Activated CD4-positive, alpha-beta T cell treated with anti-CD3 and anti-CD28 coated beads for 36 hours (primary cell): ENCODE data around the gene LIMS2. TPM values are rescaled to one million over a fixed set of nuclear protein-coding genes. Genes with fewer than 3 reads are reported as not detected.
A peak's percentile ranks its signal among the peaks of the same experiment; 100 is the strongest.

Experiments
- ATAC-seq: fragments of 200-7000 bp; cut with Tn5 transposase; one replicate; pipeline ENCODE4 v1.10.0; 2021; ENCODE audit warnings: mild to moderate bottlenecking, moderate library complexity
- CTCF ChIA-PET: fragments of 350-600 bp; sonication (Branson Sonifier 250); formaldehyde crosslinking; loops from one replicate; lab custom pipeline; 2021; ENCODE audit warnings: antibody characterized with exemption; lab: Charles Lee
- POLR2A ChIA-PET: fragments of 350-600 bp; sonication (Branson Sonifier 250); formaldehyde crosslinking; loops from one replicate; lab custom pipeline; 2021; ENCODE audit warnings: antibody characterized with exemption, inconsistent platforms; lab: Charles Lee
- DNase-seq: peaks from one replicate; pipeline ENCODE4 v3.0.0-alpha.2; 2020
- H3K27ac Mint-ChIP-seq: one replicate; pipeline ENCODE4 v1.8.0; 2021; ENCODE audit warnings: mixed read lengths
- H3K27me3 Mint-ChIP-seq: one replicate; pipeline ENCODE4 v1.8.0; 2021; ENCODE audit warnings: mixed read lengths
- H3K36me3 Mint-ChIP-seq: one replicate; pipeline ENCODE4 v1.8.0; 2021; ENCODE audit warnings: low read depth, mixed read lengths
- H3K4me1 Mint-ChIP-seq: one replicate; pipeline ENCODE4 v1.8.0; 2021; ENCODE audit warnings: mixed read lengths
- H3K4me3 Mint-ChIP-seq: one replicate; pipeline ENCODE4 v1.8.0; 2021; ENCODE audit warnings: mild to moderate bottlenecking, moderate library complexity, mixed read lengths
- H3K9me3 Mint-ChIP-seq: one replicate; pipeline ENCODE4 v1.8.0; 2021; ENCODE audit warnings: low read depth, mixed read lengths
- intact Hi-C, 2 experiments: fragments of 100-400 bp; cut with DNase I in 1 of 2; cut with micrococcal nuclease in 1 of 2; formaldehyde crosslinking; loops; one replicate each; pipeline versions ENCODE4 v1.14.2 to v1.15.1; 2022 to 2024; cut with DNase I, micrococcal nuclease
- total RNA-seq, 2 experiments: library from RNA; stranded (reverse); gene quantifications; one replicate each; pipeline ENCODE4 v1.2.3, GENCODE V29; 2021

LIMS2 gene
- total RNA-seq, 2 experiments from 2014 or later: 16.4 to 19.3 TPM

DNA sequence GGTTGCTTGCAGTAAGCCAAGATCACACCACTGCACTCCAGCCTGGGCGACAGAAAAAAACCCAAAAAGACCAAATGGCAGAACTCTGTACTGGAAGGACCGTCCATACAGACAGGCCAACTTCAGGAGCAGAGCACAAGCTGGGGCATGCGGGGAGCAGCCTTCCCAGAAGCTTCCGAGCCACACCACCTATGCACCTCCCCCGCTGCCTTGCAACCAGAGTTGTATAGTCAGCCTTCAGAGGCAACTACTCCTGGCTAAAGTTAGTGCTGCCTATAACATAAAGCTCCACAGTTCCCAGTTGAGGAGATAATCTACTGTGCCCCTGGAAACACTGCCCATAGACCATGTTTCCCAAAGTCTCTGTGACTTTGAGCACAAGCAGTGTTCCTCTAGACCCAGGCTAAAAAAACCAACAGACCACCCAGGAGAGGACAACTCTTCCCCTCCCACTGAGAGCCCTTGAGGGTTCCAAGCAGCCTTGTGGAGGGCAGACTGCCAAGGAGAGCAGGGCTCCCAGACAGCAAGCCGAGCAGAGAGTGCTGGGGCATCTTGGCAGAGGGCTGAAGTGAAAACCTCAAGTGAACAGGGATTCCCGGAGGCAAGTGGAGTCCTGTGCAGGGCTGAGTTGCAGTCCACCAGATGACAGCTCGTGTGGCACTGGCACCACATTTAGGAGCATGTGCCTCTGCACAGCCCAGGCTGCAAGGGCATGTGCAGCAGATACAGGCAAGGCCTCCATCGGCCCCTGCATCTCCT, 32.7 kb upstream of the LIMS2 start:
- intact Hi-C loops: no loop called here

DNA sequence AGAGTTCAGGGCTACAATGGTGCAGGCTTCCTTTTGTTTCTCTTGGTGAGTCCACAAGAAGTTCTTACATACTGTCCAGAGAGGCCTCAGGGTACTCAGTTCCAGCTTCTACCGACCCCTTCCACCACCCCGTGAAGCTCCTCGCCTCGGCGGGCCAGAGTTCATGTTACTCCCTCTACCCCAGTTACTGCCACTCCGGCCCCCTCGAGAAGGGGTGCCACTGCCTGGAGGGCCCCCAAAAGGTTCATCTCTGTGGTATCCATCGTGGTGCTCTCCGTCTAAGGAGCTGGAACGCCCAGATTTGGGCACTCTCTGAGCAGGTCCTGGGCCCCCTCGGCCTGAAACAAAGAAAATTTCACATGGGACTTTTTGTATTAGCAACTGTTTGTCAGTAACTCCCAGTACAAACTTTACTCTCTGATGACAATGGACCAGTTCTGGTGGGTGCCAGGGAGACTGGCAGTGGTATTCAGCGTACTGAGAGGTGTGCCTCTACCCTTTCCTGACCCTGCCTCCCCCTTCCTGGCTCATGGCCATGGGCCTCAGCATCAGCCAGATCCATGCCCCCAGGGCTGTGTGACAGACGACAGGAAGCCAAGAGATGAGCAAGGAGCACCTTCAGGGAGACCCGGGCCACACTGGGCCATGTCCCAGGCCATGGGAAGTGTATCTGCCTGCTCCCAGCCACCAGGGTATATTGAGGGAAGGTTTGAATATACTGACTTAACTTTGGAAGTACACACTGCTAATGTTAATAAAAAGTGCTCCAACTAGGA, 31.1 kb upstream of the LIMS2 start:
- no peaks in the 10 kb centered on the region for H3K9me3 Mint-ChIP-seq
- no peak overlapping the region for H3K27ac Mint-ChIP-seq
- peaks cover 32% of the 10 kb centered on the region for H3K4me1 Mint-ChIP-seq
- no peak for DNase-seq
- no peak overlapping the region for H3K4me3 Mint-ChIP-seq
- H3K27me3 Mint-ChIP-seq: no peaks in the 10 kb centered on the region
- ATAC-seq: no peak
- CTCF ChIA-PET: interaction anchor here (0.7 to 0.9 kb wide), 3 partner anchors 9 to 181 kb away, joined by 3 read pairs; no protein-coding TSS in a partner anchor
- intact Hi-C loops: no loop called here
- H3K36me3 Mint-ChIP-seq: peaks cover 47% of the 10 kb centered on the region
- POLR2A ChIA-PET: no interaction called here

More for the DNA sequence above, 32.7 kb upstream of the LIMS2 start:
- ChIA-PET CTCF (no interaction called here), POLR2A (no interaction called here)
- no peak overlapping the region for H3K4me3 Mint-ChIP-seq
- no peak overlapping the region for H3K27ac Mint-ChIP-seq
- DNase-seq: no peak
- H3K27me3 Mint-ChIP-seq: no peaks in the 10 kb centered on the region
- H3K9me3 Mint-ChIP-seq: no peaks in the 10 kb centered on the region
- ATAC-seq: no peak
- H3K4me1 Mint-ChIP-seq: peaks cover 23% of the 10 kb centered on the region
- H3K36me3 Mint-ChIP-seq: peaks cover 40% of the 10 kb centered on the region

DNA sequence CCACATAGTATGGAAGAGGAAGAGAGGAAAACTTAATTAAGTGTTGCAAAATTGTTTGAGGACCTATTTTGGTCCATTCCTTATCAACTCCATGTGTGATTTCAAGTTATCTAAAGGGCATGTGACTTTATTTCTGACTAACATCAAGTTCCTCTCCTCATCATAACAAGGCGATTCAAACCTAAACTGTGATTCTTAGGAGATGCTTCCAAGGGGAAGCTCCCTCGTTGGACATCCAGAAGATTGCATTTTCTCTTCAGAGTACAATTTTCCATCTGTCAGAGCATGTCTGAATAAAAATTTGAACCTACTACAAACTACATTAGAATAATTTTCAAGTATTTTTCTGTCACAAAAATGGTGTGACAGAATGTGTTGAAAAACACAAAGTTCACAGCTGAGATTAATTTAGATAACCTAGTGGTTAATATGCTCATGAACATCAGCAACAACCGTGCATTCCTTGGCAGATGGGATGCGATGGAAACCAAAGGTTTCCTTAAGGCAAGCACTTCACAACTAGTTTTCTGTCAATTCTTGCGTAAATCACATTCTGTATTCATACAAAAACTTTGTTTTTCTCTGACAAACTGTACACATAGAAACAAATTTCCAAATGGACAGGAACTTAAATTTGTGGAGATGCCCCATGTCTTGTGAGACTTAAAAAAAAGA, 30.2 kb upstream of the LIMS2 start:
- CTCF ChIA-PET: interaction anchor here (0.6 to 0.9 kb wide), 4 partner anchors 10 to 182 kb away, joined by 3 read pairs; no protein-coding TSS in a partner anchor
- DNase-seq (no peak), ATAC-seq (no peak)
- POLR2A ChIA-PET: no interaction called here
- H3K36me3 Mint-ChIP-seq: peaks cover 44% of the 10 kb centered on the region
- H3K27ac Mint-ChIP-seq: no peak overlapping the region
- H3K9me3 Mint-ChIP-seq: no peaks in the 10 kb centered on the region
- intact Hi-C loops: no loop called here
- peaks cover 33% of the 10 kb centered on the region for H3K4me1 Mint-ChIP-seq
- H3K4me3 Mint-ChIP-seq: no peak overlapping the region
- no peaks in the 10 kb centered on the region for H3K27me3 Mint-ChIP-seq

DNA sequence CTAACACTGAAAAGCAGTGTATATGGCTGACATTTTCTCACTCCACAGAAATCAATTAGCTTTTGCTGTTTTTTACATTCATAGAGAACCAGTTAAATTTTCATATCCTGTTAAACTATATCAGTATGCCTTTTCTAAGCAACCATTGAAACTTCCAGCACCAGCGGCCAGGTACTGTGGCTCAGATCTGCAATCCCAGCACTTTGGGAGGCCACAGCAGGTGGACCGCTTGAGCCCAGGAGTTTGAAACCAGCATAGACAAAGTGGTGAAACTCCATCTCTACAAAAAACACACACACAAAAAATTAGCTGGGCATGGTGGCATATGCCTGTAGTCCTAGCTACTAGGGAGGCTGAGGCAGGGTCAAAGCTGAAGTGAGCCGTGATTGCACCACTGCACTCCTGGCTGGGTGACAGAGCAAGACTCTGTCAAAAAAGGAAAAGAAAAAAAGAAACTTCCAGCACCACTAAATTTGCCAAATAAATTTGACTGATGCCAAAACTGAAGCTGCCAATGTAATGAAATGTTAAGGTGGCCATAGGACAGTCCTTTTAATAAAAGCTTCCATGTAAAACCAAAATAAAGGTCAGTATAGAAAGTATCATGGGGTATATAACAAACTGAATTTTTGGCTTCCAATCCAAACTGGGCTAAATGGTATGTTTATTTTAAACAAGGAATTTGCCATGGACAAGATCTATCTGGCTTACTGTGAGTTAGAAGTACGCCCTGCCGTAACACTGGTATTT, 29.5 kb upstream of the LIMS2 start:
- H3K4me1 Mint-ChIP-seq: peaks cover 38% of the 10 kb centered on the region
- ChIA-PET POLR2A (interaction anchor here (0.5 to 1.0 kb wide), 2 partner anchors 55 to 101 kb away, joined by 3 to 4 read pairs; no protein-coding TSS in a partner anchor), CTCF (interaction anchor here (0.6 to 1.4 kb wide), 3 partner anchors 10 to 177 kb away, joined by 3 to 4 read pairs (median 3); no protein-coding TSS in a partner anchor)
- DNase-seq: no peak
- H3K4me3 Mint-ChIP-seq: no peak overlapping the region
- no peak overlapping the region for H3K27ac Mint-ChIP-seq
- H3K9me3 Mint-ChIP-seq: no peaks in the 10 kb centered on the region
- H3K36me3 Mint-ChIP-seq: peaks cover 44% of the 10 kb centered on the region
- no peak for ATAC-seq
- no peaks in the 10 kb centered on the region for H3K27me3 Mint-ChIP-seq
- intact Hi-C loops: loop anchor here in 1 of 2 experiments (5.0 kb wide), 3 partner anchors 58 to 387 kb away; partner anchors contain the start of genes GPR17, MAP3K2 and UGGT1

GRCh38 chr2:127703282-127703681, 28.0 kb upstream of the LIMS2 start:
- Mint-ChIP-seq H3K27ac (no peak overlapping the region), H3K9me3 (no peaks in the 10 kb centered on the region), H3K4me1 (peaks cover 38% of the 10 kb centered on the region), H3K36me3 (peaks cover 40% of the 10 kb centered on the region), H3K4me3 (peak overlapping the region; percentile 75), H3K27me3 (no peaks in the 10 kb centered on the region)
- intact Hi-C loops: loop anchor here (2.0 to 5.0 kb wide), 5 partner anchors 56 to 389 kb away; partner anchors contain the start of genes GPR17 (in 1 of the 2), MAP3K2 (in 1 of the 2), UGGT1 (in 1 of the 2) and WDR33 (in 1 of the 2)
- POLR2A ChIA-PET: interaction anchor here (0.6 to 0.7 kb wide), 2 partner anchors 52 to 159 kb away, joined by 3 to 4 read pairs; no protein-coding TSS in a partner anchor
- no peak for ATAC-seq
- CTCF ChIA-PET: interaction anchor here (0.7 to 1.6 kb wide), 3 partner anchors 21 to 62 kb away, joined by 3 to 4 read pairs (median 3); no protein-coding TSS in a partner anchor
- DNase-seq: no peak

GRCh38 chr2:127702395-127703009, 27.2 kb upstream of the LIMS2 start:
- intact Hi-C loops: loop anchor here (1.0 to 5.0 kb wide), 7 partner anchors 55 to 390 kb away; partner anchors contain the start of genes IWS1 (in 2 of the 2), UGGT1 (in 2 of the 2), GPR17 (in 1 of the 2) and MAP3K2 (in 1 of the 2)
- Mint-ChIP-seq H3K4me3 (peak overlapping the region; percentile 75), H3K36me3 (peaks cover 35% of the 10 kb centered on the region), H3K9me3 (no peaks in the 10 kb centered on the region), H3K27me3 (no peaks in the 10 kb centered on the region), H3K27ac (peak overlapping the region; percentile 90), H3K4me1 (peaks cover 38% of the 10 kb centered on the region)
- CTCF ChIA-PET: interaction anchor here (0.9 to 1.6 kb wide), 4 partner anchors 53 to 505 kb away, joined by 3 to 4 read pairs (median 4); partner anchors contain the start of gene WDR33
- no peak for ATAC-seq
- POLR2A ChIA-PET: interaction anchor here (0.7 to 1.5 kb wide), 2 partner anchors 53 to 155 kb away, joined by 3 to 4 read pairs; no protein-coding TSS in a partner anchor
- DNase-seq: no peak

DNA sequence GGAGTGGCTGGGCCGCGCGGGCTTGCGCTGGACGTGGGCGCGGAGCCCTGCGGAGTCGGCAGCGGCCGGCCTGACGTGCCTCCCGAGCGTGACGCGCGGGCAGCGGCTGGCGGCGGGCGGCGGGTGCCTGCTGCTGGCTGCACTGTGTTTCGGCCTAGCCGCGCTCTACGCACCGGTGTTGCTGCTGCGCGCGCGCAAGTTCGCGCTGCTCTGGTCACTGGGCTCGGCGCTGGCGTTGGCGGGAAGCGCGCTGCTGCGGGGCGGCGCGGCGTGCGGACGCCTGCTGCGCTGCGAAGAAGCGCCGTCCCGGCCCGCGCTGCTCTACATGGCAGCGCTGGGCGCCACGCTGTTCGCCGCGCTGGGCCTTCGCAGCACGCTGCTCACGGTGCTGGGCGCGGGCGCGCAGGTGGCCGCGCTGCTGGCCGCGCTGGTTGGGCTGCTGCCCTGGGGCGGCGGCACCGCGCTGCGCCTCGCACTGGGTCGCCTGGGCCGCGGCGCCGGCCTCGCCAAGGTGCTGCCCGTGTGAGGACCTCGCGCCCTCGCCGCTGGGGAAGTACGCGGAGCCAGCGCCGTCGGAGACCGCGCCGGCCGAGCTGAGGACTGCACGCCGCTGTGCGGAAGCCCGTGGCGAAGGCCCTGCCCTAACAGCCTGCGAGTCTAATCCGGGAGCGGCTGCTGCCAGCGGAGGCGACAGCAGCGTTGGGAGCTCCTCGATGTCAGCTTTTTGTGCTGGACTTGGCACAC, 26.5 kb upstream of the LIMS2 start:
- DNase-seq: peak; percentile 90
- intact Hi-C loops: loop anchor here (1.0 to 5.0 kb wide), 13 partner anchors 55 to 390 kb away; partner anchors contain the start of genes IWS1 (in 2 of the 2), UGGT1 (in 2 of the 2), WDR33 (in 2 of the 2) and GPR17 (in 1 of the 2)
- no peaks in the 10 kb centered on the region for H3K27me3 Mint-ChIP-seq
- H3K27ac Mint-ChIP-seq: peak overlapping the region; percentile 90
- ChIA-PET CTCF (interaction anchor here (0.9 to 1.6 kb wide), 5 partner anchors 52 to 505 kb away, joined by 3 to 4 read pairs (median 4); partner anchors contain the start of gene WDR33), POLR2A (interaction anchor here (1.5 kb wide), 1 partner anchor 156 kb away, joined by 4 read pairs; no protein-coding TSS in a partner anchor)
- no peaks in the 10 kb centered on the region for H3K9me3 Mint-ChIP-seq
- peak; percentile 81 for ATAC-seq
- peaks cover 33% of the 10 kb centered on the region for H3K36me3 Mint-ChIP-seq
- H3K4me1 Mint-ChIP-seq: peaks cover 38% of the 10 kb centered on the region
- peak overlapping the region; percentile 88 for H3K4me3 Mint-ChIP-seq

DNA sequence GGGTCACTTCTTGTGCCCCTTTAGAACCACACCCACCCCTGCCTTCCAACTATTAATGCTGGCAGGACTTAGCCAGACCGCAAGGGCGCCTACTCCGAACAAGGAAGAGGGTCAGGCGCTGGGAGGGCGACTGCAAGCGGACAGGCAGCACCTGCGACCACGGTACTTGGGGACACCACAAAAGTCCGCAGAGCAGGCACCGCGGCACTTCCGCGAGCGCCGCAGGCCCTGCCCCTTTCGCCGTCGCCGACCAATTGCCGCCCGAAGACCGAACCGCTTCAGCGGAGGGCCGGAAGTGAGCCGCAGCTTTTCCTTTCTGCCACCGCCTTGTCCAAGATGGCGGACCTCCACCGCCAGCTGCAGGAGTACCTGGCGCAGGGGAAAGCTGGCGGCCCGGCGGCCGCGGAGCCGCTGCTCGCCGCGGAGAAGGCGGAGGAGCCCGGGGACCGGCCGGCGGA, 25.9 kb upstream of the LIMS2 start, which contains the start of gene SFT2D3:
Gene SFT2D3, plus strand, starts transcription at position 305 of the 458 bp plus-strand sequence. Its CDS starts 32 bp downstream, at position 337.
- Mint-ChIP-seq H3K27me3 (no peaks in the 10 kb centered on the region), H3K27ac (peak within 1 kb of the TSS; percentile 95), H3K9me3 (no peaks in the 10 kb centered on the region), H3K36me3 (peaks cover 28% of the 10 kb centered on the region), H3K4me3 (peak within 1 kb of the TSS; percentile 88), H3K4me1 (peaks cover 34% of the 10 kb centered on the region)
- ChIA-PET CTCF (interaction anchor here (1.6 to 1.8 kb wide), 2 partner anchors 110 to 111 kb away, joined by 4 to 5 read pairs; no protein-coding TSS in a partner anchor), POLR2A (interaction anchor here (1.5 kb wide), 1 partner anchor 156 kb away, joined by 4 read pairs; no protein-coding TSS in a partner anchor)
- intact Hi-C loops: loop anchor here (1.0 to 5.0 kb wide), 9 partner anchors 54 to 391 kb away; partner anchors contain the start of genes GPR17 (in 1 of the 2), MAP3K2 (in 1 of the 2), UGGT1 (in 1 of the 2) and WDR33 (in 1 of the 2)
- peak; percentile 95 for DNase-seq
- ATAC-seq: peak; percentile 87
